GM21723 (cell line): ENCODE measurements around the gene DNAJB9.
"Not testable (repeated sequence)": the region's sequence is repeated elsewhere in the genome, so short reads cannot be mapped to it uniquely, and the experiment has no call there.

Experiments used
- ATAC-seq: cut with Tn5 transposase; IDR thresholded peaks from one replicate; pipeline ENCODE4 v1.9.1; 2021; ENCODE audit warnings: mild to moderate bottlenecking, moderate library complexity; ENCODE audit not compliant: unreplicated experiment

Gene DNAJB9

DNA sequence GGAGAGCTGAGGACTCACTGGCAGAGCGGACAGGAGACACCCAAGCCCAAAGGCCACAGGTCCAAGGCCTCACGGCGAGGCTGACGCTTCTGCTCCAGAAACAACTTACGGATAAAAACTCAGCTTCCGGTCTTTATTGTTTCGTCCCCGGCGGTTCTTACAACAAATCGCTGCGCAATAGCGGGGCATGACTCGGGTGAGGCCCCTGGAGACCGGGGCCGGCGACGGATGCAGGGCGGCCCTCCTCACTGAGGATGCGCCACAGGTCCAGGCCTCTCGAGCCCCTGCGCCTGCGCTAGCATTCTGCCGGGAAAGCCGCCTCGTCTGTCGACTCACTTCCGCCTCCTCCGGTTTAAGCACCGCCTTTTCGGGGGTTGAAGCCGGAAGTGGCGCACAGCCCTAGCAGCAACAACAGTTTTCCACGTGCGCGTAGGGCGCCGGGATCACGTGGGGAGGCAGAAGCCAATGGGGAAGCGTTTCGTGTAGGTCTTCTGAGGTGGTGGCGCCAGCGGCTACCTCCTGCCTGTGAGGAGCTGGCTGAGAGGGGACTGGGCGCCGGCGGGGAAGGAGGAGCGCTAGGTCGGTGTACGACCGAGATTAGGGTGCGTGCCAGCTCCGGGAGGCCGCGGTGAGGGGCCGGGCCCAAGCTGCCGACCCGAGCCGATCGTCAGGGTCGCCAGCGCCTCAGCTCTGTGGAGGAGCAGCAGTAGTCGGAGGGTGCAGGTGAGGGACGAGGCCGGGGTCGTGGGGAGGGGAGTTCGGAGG lies at the start of gene DNAJB9, which contains the start of gene THAP5:
Gene DNAJB9, plus strand, starts transcription at position 494 of the 765 bp plus-strand sequence. CDS start 1,853 bp downstream, outside the sequence.
Gene THAP5, minus strand, starts transcription at position 326 of the 765 bp plus-strand sequence. Its CDS starts 137 bp downstream, at position 189.
- peak; percentile 95 for ATAC-seq

DNA sequence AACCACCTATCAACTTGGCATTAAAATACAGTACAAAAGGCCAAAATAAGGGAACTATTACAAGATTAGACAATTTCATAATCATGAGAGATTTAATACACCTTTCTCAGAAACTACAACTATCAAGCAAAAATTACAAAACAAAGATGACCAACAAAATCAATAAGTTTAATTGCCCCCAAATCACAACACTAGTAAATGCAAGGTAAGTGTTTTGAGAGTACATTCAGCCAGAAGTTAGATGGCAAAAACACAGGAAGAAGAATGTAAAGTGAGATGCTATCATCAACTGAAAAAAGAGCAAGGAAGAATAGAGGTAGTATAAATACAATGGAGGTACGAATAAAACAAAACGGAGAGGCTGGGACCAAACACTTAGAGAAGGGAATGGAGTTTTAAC lies 46.9 kb upstream of the DNAJB9 start:
- ATAC-seq, result no peak

DNA sequence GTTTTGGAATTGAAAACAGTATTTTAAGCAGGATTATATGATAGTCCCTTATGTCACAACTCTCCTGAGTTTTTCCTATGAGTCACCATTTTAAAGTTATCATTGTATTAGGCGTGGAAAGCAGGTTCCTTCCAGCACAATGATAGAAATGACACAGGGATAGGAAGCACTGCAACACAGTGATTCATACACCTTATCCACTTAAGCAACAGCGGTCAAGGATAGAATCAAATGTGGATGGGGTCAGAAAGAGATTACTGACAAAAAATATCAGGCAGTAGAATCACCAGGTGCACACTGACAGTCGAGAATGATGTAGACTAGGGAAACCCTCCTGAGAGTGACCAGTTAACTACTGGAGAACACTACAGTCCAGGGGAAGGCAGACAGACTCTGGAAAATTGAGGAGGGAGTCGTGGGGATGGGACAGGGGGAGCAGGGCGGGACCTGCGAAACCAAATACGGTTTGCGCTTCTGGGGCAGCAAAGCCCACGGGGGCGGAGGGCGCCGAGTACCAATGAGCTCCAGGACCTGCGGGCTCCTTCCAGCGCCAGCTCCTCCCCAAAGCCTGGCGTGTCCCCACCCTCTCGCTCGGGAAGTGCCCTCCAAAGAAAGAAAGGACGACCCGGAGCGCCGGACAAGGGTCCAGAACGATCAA lies 44.2 kb upstream of the DNAJB9 start:
- peak; percentile 61 for ATAC-seq

DNA sequence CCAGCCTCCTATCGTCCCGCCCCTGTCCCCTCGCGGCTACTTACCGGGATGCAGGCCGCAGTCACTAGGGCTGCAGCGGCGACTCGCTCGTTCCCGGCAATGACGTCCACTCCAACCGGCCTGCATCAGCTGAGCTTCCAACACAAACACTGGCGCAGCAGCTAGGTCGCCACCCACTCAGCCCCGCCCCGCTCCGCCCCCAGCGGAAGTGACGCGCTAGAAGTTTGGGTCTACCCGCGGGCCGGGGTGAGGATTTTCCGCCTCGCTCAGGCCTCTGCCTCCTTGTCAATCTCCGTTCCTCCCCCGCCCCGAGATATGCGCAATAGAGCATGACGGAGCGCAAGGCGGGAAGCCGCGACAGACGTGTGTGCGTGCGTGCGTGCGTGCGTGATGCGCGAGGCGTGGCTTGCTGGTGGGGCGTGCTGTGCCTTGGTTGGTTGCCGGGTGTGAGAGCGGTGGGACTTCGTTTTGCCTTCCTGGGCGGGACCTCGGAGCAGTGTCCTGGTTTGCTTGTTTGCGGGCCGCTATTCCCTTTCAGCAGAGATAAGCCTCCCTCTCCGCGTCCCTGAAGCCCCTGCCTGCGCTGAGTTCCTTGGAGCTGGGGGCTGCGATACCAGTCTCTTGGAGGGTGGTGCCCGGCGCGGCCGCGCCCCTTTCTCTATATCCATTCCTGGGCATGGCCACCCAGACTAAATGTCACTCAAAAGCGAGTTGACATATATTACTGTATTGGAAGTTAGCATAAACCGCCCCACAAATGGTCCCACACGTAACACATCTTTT lies 43.5 kb upstream of the DNAJB9 start, which contains the start of gene PNPLA8:
Gene PNPLA8, minus strand, starts transcription at position 151 of the 783 bp plus-strand sequence. CDS start 10,644 bp downstream, outside the sequence.
- ATAC-seq, result peak; percentile 95

DNA sequence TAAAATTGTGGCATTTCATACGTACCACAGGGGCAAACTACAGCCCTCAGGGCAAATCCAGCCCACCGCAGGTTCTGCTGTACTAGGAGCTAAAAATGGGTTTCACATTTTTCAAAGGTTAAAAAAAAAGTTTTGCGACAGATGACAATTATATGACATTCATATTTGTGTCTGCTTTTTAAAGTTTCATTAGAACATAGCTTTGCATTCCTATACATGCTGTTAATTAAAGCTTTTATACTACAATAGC lies 43.0 kb upstream of the DNAJB9 start:
- ATAC-seq, result no peak

DNA sequence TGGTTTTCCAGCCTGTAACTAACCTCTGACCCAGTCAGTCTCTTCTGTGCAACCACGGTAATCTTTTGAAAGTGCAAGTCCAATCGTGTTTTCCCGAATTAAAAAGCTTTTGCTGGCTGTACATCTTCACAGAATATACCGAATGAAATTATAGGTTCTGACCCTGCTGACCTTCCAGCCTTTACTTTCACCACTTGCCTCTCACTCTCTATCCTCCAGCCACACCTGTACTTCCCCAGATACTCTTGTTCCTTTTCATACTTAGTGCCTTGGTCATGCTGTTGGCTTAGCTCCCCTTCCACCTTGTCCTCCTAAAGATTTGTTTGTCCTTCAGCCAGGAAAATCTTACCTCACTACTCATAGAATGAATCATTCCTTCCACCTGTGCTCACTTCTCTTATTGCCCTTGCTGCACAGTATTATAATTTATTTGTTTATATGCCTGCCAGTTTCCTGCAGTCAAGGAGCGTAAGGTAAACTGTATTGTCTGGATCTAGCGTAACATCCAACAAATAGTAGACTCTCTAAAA lies 41.4 kb upstream of the DNAJB9 start:
- ATAC-seq, result no peak

DNA sequence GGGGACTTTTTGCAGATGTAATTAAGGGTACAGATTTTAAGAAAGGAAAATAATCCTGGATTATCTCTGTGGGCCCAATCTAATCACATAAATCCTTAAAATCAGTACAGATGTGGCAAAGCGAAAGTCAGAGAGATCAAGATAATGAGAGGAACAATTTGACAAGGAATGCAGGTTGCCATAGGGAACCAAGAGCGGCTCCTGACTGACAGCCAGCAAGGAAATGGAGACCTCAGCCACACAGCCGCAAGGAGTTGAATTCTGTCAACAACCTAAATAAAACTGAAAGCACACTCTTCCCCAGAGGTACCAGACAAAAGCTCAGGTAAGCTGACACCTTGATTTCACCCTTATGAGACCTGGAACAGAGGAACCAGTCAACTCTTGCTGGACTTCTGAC lies 40.3 kb upstream of the DNAJB9 start:
- ATAC-seq, result no peak

DNA sequence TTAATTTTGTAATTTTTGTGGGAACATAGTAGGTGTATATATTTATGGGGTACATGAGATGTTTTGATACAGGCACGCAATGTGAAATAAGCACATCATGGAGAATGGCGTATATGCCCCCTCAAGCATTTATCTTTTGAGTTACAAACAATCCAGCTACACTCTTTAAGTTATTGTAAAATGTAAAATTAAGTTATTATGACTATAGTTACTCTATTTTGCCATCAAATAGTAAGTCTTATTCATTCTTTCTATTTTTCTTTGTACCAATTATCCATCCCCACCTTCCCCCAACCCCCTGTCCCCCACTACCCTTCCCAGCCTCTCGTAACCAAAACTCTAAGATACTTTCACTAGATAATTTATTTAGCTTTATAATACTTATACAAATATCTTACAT lies 36.0 kb upstream of the DNAJB9 start:
- ATAC-seq, result no peak

DNA sequence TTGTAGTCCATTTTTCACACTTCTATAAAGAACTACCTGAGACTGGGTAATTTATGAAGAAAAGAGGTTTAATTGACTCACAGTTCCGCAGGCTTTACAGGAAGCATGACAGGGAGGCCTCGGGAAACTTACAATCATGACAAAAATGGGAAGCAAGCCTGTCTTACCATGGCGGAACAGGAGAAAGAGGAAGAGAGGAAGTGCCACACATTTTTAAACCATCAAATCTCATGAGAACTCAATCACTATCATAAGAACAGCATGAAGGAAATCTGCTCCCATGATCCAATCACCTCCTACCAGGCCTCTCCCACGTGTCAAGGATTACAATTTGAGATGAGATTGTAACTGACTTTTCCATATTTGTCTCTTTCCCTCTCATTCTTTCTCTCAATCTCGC lies 34.4 kb upstream of the DNAJB9 start:
- no peak for ATAC-seq

DNA sequence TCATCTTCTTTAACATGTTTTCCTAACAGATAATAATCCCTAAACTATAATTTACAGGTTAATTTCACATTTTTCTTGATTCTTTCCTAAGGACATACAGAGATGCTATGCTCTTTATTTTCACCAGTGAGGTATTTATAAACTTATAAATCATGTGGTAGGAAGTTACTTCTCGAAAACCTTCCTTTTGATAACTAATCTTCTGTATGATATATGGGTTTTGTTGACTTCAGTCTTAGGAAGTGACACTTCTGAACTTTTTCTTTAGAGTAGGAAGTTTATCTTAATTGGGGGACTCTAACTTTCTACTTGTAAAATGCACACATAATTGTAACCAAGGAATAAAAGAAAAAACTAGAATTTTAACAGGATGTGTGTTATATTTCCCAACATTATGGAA lies 33.9 kb upstream of the DNAJB9 start:
- ATAC-seq, result no peak

DNA sequence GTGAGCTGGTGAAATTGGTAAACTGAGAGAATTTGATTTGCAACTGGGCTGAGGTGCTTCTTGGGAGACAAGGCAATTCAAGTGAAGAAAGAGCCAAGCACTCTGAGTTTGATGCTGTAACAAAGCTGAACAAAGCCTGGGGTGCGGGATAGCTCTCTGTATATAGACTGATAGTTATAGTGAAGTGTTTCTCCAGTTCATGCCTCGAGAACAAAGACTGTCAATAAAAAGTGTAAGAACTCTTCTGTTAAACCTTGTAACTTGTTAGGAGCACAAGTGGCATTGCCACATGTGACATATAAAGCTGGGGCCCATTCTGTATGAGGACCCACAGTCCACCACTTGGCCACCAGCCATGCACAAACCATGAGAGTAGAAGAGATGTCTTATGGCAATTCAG lies 32.4 kb upstream of the DNAJB9 start:
- ATAC-seq, result no peak

DNA sequence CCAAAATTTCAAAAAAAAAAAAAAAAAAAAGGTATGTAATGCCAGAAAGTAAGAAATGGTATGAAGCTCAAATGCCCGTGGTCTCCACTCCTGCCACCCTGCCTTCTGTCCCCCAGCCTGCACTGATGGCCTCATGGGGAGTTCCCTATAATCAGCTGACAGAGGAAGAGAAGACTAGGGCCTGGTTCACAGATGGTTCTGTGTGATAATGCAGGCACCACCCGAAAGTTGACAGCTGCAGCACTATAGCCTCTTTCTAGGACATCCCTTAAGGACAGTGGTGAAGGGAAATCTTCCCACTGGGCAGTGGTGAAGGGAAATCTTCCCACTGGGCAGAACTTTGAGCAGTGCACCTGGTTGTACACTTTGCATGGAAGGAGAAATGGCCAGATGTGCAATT lies 31.4 kb upstream of the DNAJB9 start:
- not testable (repeated sequence) for ATAC-seq

DNA sequence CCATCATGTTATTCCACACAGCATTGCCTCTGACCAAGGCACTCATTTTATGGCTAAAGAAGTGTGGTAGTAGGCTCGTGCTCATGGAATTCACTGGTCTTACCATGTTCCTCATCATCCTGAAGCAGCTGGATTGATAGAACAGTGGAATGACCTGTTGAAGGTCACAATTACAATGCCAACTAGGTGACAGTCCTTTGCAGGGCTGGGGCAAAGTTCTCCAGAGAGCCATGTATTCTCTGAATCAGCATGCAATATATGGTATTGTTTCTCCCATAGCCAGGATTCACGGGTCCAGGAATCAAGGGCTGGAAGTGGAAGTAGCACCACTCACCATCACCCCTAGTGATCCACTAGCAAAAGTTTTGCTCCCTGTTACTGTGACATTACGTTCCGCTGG lies 31.0 kb upstream of the DNAJB9 start:
- ATAC-seq, result not testable (repeated sequence)

DNA sequence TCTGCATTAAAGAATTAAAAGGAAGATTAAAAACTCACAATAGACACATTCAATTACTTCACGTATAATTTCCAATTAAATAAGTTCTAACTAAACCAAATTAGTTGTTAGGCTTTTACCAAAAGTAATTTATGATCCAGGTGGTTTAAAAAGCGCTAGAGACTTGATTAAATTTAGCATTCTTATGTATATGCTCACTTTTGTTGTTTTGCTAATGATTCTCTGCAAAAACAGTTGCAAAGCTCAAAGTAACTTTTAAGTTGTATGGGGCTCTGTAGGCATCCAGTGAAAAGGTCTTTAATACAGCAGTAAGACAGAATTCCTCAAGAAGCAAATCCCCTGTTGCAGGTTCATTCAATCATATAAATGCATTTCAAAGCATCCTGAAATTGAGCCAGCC lies 28.2 kb upstream of the DNAJB9 start:
- ATAC-seq, result no peak

DNA sequence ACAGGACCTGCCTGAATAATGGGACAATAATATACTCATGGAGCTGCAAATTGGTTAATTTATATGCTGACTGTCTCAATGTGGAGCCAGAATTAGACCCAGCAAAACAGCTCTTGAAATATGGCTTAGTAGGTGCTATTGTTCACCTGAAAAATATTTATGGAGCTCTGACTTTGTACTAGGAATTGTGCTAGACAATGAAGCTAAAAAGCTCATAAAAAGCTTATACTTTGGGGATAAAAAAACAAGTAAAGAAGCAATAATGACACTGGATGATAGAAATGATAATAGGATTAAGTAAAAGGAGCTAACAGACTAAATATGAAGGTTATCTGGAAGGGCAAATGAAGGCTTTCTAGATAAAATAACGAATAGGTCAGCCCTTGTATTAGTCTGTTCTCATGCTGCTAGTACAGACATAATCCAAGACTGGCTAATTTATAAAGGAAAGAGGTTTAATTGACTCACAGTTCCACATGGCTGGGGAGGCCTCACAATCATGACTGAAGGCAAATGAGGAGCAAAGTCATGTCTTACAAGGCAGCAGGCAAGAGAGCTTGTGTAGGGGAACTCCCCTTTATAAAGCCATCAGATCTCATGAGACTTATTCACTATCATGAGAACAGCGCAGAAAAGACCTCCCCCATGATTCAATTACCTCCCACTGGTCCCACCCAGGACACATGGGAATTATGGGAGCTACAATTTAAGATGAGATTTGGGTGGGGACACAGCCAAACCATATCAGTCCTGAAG lies 21.4 kb upstream of the DNAJB9 start:
- ATAC-seq, result not testable (repeated sequence)

DNA sequence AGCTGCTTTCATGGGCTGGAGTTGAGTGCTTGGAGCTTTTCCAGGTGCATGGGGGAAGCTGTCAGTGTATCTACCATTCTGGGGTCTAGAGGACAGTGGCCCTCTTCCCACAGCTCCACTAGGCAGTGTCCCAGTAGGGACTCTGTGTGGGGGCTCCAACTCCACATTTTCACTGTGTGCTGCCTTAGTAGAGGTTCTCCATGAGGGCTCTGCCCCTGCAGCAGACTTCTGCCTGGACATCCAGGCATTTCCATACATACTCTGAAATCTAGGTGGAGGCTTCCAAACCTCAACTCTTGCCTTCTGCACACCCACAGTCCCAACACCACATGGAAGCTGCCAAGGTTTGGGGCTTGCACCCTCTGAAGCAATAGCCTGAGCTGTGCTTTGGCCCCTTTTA lies 13.0 kb upstream of the DNAJB9 start:
- not testable (repeated sequence) for ATAC-seq

DNA sequence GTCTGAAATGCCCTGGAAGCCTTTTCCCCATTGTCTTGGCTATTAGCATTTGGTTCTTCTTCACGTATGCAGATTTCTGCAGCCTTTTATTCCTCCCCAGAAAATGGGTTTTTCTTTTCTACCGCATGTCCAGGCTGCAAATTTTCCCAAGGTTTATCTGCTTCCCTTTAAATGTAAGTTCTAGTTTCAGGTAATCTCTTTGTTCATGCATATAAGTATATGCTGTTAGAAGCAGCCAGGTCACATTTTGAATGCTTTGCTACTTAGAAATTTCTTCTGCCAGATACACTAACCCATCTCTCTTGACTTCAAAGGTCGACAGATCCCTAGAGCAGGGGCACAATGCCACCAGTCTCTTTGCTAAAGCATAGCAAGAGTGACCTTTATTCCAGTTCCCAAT lies 12.5 kb upstream of the DNAJB9 start:
- ATAC-seq, result no peak

DNA sequence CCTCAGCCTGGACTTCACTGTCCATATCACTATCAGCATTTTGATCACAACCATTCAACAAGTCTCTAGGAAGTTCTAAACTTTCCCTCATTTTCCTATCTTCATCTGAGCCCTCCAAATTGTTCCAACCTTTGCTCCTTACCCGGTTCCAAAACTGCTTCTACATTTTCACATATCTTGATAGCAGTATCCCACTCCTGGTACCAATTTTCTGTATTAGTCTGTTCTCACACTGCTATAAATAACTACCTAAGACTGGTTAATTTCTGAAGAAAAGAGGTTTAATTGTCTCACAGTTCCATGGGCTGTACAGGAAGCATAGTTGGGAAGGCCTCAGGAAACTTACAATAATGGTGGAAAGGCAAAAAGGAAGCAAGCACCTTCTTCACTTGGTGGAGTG lies 12.1 kb upstream of the DNAJB9 start:
- ATAC-seq, result no peak

DNA sequence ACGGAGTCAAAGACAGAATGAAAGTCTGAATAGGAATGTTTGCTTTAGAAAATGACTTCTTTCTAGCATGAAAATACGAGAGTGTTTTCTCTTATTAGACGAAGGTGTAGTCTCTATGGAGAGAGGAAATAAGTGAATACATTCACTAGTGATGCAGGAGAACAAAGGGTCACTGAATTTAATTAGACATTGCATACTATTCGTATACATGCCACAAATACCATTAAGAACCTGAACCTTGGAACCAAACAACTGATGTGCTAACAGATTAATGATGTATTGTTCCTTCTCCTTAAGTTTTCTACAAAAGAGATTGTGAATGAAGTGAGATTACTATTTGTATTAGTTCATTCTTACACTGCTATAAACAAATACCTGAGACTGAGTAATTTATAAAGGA lies 10.4 kb upstream of the DNAJB9 start:
- ATAC-seq, result no peak

DNA sequence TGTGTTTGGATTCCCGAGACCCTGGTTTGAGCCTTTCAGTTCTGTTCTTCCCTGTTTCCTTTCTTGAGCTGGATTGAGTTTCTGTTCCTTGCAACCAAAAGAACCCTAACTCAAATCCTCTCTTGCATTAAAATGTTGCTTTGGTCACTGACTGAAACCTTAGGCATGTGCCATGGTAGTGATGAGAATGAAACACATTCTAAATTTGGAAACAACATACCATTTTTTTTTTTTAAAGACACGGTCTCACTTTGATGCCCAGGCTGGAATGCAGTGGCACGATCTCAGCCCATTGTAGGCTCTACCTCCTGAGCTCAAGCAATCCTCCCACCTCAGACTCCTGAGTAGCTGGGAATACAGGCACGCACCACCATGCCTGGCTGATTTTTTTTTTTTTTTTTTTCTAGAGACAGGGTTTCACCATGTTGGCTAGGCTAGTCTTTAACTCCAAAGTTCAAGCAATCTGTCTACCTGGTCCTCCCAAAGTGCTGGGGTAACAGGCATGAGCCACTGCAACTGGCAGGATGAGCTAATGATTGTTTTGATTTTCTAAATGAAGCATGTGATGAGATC lies 8.5 kb upstream of the DNAJB9 start:
- no peak for ATAC-seq
